NB4 (cell line): ENCODE measurements around the gene TRAIP.

Experiments
- DNase-seq: peaks from one replicate; pipeline ENCODE4 v3.0.0; 2010; ENCODE audit warnings: low read depth
- H3K4me3 ChIP-seq: one replicate; pipeline ENCODE4 v1.5.1; 2011; ENCODE audit warnings: mild to moderate bottlenecking, low read depth, low read length, moderate library complexity
- CTCF ChIP-seq: IDR thresholded peaks from one replicate; pipeline ENCODE4 v1.5.1; 2012; ENCODE audit warnings: low read depth, low read length
- MAX ChIP-seq: IDR thresholded peaks from 2 replicates; pipeline ENCODE4 v1.6.1; 2011; ENCODE audit warnings: low read depth, low read length
- MYC ChIP-seq: IDR thresholded peaks from 2 replicates; pipeline ENCODE4 v1.6.1; 2011; ENCODE audit warnings: low read depth, low read length
- POLR2A ChIP-seq: IDR thresholded peaks from 2 replicates; pipeline ENCODE4 v1.6.1; 2011; ENCODE audit warnings: mild to moderate bottlenecking; ENCODE audit not compliant: insufficient read length; ENCODE audit errors: extremely low read depth

Gene TRAIP

GRCh38 chr3:49900491-49901153 lies 44.3 kb upstream of the TRAIP start:
- no peak overlapping the region for H3K4me3 ChIP-seq
- no peak for DNase-seq
- TF ChIP-seq MAX = no peak
- TF ChIP-seq CTCF = no peak
- no peak for TF ChIP-seq POLR2A
- no peak for TF ChIP-seq MYC

GRCh38 chr3:49899815-49900214 lies 43.5 kb upstream of the TRAIP start:
- H3K4me3 ChIP-seq = no peak overlapping the region
- DNase-seq = peak; percentile 77
- TF ChIP-seq CTCF (peak; percentile 63), MAX (no peak)

- no peak overlapping the region for H3K4me3 ChIP-seq
- TF ChIP-seq MAX (no peak), MYC (no peak)
- DNase-seq = no peak
These were observed 42.6 kb upstream of the TRAIP start for GRCh38 chr3:49898991-49899390.

GRCh38 chr3:49896345-49896744 lies 40.0 kb upstream of the TRAIP start:
- TF ChIP-seq MYC = no peak
- TF ChIP-seq CTCF = no peak
- no peak for TF ChIP-seq MAX
- TF ChIP-seq POLR2A = no peak
- DNase-seq = no peak
- no peak overlapping the region for H3K4me3 ChIP-seq

- no peak overlapping the region for H3K4me3 ChIP-seq
- DNase-seq = no peak
- TF ChIP-seq CTCF (no peak), MAX (no peak), MYC (no peak), POLR2A (no peak)
These were observed 39.4 kb upstream of the TRAIP start for GRCh38 chr3:49895791-49896190.

GRCh38 chr3:49889296-49889695 lies 32.9 kb upstream of the TRAIP start:
- no peak for DNase-seq
- TF ChIP-seq POLR2A = no peak
- TF ChIP-seq MYC = no peak
- TF ChIP-seq CTCF = no peak
- TF ChIP-seq MAX = no peak
- H3K4me3 ChIP-seq = no peak overlapping the region
